ENCODE results near the gene SASH3.

DNA sequence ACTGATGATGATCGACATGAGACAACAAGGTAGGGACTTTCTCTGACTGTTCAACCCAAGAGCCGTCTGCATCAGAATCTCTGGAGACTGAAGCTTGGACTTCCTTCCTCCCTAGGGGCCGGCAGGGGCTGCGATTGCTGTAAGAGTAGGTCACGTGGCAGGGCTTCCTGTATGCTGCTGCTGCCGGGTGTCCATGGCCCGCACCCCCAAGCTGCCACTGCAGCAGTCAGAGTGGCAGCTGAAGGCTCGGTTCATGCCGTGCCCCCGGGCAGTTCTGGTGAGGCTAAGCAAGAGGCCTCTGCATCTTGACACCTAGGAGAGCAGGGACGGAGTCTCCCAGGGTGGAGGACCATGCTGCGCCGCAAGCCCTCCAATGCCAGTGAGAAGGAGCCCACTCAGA is at the start of gene SASH3:
- no peak for TF ChIP-seq EZH2phosphoT487 (IDR thresholded peaks at IDR 0.05; ENCODE audit: insufficient read depth, low read depth)
- TF ChIP-seq EZH2 (IDR thresholded peaks at IDR 0.05; ENCODE audit: insufficient read depth, poor library complexity, severe bottlenecking): no peak

Measured in GM23248 (cell line).